Endothelial cell (in vitro differentiated cells): ENCODE results near the gene SEPHS1. TPM values are rescaled to one million over a fixed set of nuclear protein-coding genes. Genes with fewer than 3 reads are reported as not detected.

Experiments used
- DNase-seq: peaks from one replicate; pipeline ENCODE4 v3.0.0; 2021; ENCODE audit warnings: low spot score
- H3K27ac Mint-ChIP-seq: one replicate; pipeline ENCODE4 v1.8.0; 2021; ENCODE audit warnings: mixed read lengths, inconsistent platforms; ENCODE audit not compliant: unreplicated experiment
- H3K27me3 Mint-ChIP-seq: one replicate; pipeline ENCODE4 v1.8.0; 2021; ENCODE audit warnings: mild to moderate bottlenecking, moderate library complexity, mixed read lengths, inconsistent platforms; ENCODE audit not compliant: unreplicated experiment
- H3K36me3 Mint-ChIP-seq: one replicate; pipeline ENCODE4 v1.8.0; 2021; ENCODE audit warnings: mild to moderate bottlenecking, low read depth, mixed read lengths, inconsistent platforms; ENCODE audit not compliant: unreplicated experiment
- H3K4me1 Mint-ChIP-seq: one replicate; pipeline ENCODE4 v1.8.0; 2021; ENCODE audit warnings: mild to moderate bottlenecking, mixed read lengths, inconsistent platforms; ENCODE audit not compliant: unreplicated experiment
- H3K4me3 Mint-ChIP-seq: one replicate; pipeline ENCODE4 v1.8.0; 2021; ENCODE audit warnings: mild to moderate bottlenecking, mixed read lengths, inconsistent platforms; ENCODE audit not compliant: unreplicated experiment
- H3K9me3 Mint-ChIP-seq: one replicate; pipeline ENCODE4 v1.8.0; 2021; ENCODE audit warnings: mixed read lengths, inconsistent platforms; ENCODE audit not compliant: unreplicated experiment
- total RNA-seq: library from RNA; stranded (reverse); fragmentation: NEBNext Ultra II Directional; extraction: Animal tissue kit (Norgen Biotek cat#: 25700); gene quantifications from one replicate; pipeline ENCODE4 v1.2.1, GENCODE V29; 2021; ENCODE audit not compliant: unreplicated experiment
- TF ChIP-seq, protein P1 (sequence below): fragments of 200-600 bp; sonication (generic); IDR thresholded peaks from one replicate; pipeline ENCODE4 v1.5.0; 2021; ENCODE audit warnings: antibody characterized with exemption; ENCODE audit not compliant: unreplicated experiment

Gene SEPHS1
- total RNA-seq, 1 donor from 2014 or later: 74.9 TPM

DNA sequence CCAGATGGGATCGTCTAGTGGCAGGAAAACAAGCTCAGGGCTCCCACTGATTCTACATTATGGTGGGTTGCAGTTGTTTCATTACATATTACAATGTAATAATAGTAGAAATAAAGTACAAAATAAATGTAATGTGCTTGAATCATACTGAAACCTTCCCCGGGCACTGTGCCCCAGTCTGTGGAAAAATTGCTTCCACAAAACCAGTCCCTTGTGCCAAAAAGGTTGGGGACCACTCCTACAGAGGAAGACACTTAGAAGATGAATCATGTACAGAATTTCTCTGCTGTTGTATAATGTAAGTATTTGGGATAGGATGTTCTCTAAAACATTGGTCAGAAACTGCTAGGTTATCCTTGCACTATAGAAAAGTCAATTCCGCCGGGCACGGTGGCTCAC, 36.9 kb downstream of the SEPHS1 start:
- Mint-ChIP-seq H3K27ac (no peak overlapping the region), H3K27me3 (no peaks in the 10 kb centered on the region), H3K9me3 (no peaks in the 10 kb centered on the region), H3K4me1 (no peaks in the 10 kb centered on the region), H3K4me3 (no peak overlapping the region), H3K36me3 (no peaks in the 10 kb centered on the region)
- TF ChIP-seq, protein P1, sequence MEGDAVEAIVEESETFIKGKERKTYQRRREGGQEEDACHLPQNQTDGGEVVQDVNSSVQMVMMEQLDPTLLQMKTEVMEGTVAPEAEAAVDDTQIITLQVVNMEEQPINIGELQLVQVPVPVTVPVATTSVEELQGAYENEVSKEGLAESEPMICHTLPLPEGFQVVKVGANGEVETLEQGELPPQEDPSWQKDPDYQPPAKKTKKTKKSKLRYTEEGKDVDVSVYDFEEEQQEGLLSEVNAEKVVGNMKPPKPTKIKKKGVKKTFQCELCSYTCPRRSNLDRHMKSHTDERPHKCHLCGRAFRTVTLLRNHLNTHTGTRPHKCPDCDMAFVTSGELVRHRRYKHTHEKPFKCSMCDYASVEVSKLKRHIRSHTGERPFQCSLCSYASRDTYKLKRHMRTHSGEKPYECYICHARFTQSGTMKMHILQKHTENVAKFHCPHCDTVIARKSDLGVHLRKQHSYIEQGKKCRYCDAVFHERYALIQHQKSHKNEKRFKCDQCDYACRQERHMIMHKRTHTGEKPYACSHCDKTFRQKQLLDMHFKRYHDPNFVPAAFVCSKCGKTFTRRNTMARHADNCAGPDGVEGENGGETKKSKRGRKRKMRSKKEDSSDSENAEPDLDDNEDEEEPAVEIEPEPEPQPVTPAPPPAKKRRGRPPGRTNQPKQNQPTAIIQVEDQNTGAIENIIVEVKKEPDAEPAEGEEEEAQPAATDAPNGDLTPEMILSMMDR: no peak
- no peak for DNase-seq

DNA sequence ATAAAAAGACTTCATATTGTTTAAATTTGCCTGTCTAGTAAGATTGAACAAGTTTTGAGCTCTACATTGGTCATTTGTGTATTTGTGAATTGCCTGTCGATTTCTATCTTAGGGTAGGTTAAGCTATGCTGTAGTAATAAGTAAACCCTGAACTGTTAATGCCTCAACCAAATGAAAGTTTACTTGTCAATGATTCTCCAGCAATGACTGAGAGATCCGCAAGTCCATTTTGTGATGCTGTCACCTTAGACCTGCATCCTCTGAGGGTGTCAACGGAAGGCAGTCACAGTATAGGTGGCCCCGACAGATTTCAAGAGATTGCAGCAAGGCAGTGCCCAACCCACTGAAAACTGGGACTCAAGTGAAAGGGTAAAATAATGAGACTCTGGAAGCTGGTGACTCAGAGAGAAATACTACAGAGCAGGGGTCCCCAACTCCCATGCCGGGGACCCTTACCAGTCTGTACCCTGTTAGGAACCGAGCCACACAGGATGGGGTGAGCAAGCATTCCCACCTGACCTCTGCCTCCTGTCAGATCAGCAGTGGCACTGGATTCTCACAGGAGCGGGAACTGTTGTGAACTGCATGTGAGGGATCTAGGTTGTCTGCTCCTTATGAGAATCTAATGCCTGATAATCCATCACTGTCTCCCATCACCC, 37.4 kb downstream of the SEPHS1 start:
- H3K27ac Mint-ChIP-seq: no peak overlapping the region
- no peak for DNase-seq
- TF ChIP-seq, protein P1: no peak

DNA sequence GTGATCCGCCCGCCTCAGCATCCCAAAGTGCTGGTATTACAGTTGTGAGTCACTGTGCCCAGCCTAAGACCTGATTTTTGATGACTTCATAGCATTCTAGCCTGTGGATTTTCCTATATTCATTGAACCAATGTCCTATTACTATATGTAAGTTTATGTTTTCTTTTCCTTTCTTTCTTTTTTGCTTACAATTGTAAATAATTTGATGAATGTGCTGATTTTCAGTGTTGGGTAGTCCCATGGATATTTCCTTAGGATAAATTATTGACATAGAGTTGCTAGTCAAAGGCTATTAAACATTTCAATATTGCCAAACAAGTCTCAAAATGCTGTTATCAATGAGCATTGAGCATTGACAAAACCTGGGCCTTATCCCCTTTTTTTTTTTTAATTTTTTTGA, 38.3 kb downstream of the SEPHS1 start:
- no peak for DNase-seq
- H3K4me1 Mint-ChIP-seq: no peaks in the 10 kb centered on the region
- no peaks in the 10 kb centered on the region for H3K27me3 Mint-ChIP-seq
- no peaks in the 10 kb centered on the region for H3K9me3 Mint-ChIP-seq
- no peak overlapping the region for H3K27ac Mint-ChIP-seq
- no peaks in the 10 kb centered on the region for H3K36me3 Mint-ChIP-seq
- H3K4me3 Mint-ChIP-seq: no peak overlapping the region
- TF ChIP-seq, protein P1: no peak

More for the DNA sequence above, 37.4 kb downstream of the SEPHS1 start:
- H3K9me3 Mint-ChIP-seq: no peaks in the 10 kb centered on the region
- H3K4me1 Mint-ChIP-seq: no peaks in the 10 kb centered on the region
- H3K27me3 Mint-ChIP-seq: no peaks in the 10 kb centered on the region
- no peak overlapping the region for H3K4me3 Mint-ChIP-seq
- no peaks in the 10 kb centered on the region for H3K36me3 Mint-ChIP-seq

DNA sequence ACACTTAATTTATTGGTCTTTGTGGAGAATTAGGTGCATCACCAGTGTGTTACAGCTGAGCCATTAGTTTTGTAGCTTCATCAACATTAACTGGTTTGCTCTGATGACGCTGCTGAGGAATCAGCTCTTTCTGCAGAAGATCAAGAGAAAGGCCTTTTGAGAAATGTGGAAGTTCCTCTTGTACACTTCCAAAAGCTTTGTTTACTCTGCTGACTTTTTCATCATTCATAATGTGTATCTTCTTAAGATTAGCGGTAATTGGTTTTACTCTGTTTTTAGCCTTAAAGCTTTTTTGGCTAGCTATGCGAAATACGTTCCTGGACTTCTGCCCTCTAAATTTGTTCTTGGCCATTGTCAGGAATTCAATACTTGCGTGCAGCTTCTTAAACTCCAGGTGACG, 40.0 kb downstream of the SEPHS1 start:
- H3K27me3 Mint-ChIP-seq: peaks cover 2% of the 10 kb centered on the region
- H3K4me1 Mint-ChIP-seq: no peaks in the 10 kb centered on the region
- H3K9me3 Mint-ChIP-seq: no peaks in the 10 kb centered on the region
- no peaks in the 10 kb centered on the region for H3K36me3 Mint-ChIP-seq
- TF ChIP-seq, protein P1: no peak
- no peak overlapping the region for H3K27ac Mint-ChIP-seq
- no peak for DNase-seq
- H3K4me3 Mint-ChIP-seq: no peak overlapping the region

DNA sequence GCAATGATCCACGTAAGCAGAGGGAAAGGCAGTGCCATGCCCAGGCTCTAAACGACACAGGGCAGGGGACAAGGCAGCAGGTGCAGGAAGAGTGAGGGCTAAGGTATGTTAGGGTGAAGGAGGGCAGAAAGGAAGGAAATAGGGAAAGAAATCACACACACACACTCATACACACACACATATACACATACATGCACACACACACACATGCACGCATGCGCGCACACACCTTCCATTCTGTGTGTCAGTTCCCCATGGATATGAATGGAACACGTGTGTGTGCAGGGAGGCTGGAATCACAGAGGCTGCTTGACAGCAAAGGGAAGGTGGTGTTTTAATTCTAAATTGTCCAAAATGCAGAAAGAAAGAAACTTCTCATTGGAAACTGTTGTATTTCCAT, 42.0 kb downstream of the SEPHS1 start:
- Mint-ChIP-seq H3K9me3 (no peaks in the 10 kb centered on the region), H3K27ac (no peak overlapping the region), H3K4me3 (no peak overlapping the region), H3K36me3 (no peaks in the 10 kb centered on the region), H3K27me3 (peaks cover 2% of the 10 kb centered on the region), H3K4me1 (peaks cover 8% of the 10 kb centered on the region)
- no peak for DNase-seq
- TF ChIP-seq, protein P1: no peak
